HCT116 (cell line): Measurements from ENCODE around the gene CTNNA1. TPM values are rescaled to one million over a fixed set of nuclear protein-coding genes. Genes with fewer than 3 reads are reported as not detected.

ENCODE experiments used
- ATAC-seq: fragments of 200-7000 bp; cut with Tn5 transposase; 2 replicates; pipeline ENCODE4 v1.9.1; 2020; ENCODE audit warnings: mild to moderate bottlenecking, moderate library complexity
- BruUV-seq: library from RNA; stranded (reverse); fragments of 400-500 nt; replicated peaks from 2 replicates; lab custom pipeline; 2021; lab: Mats Ljungman, UMichigan
- CTCF ChIA-PET: fragments of 300-600 bp; sonication (Branson Sonifier 250); formaldehyde crosslinking; loops from one replicate; lab custom pipeline; 2021; ENCODE audit warnings: antibody characterized with exemption; lab: Charles Lee
- POLR2A ChIA-PET: fragments of 300-600, 350-600 bp; sonication (Branson Sonifier 250); formaldehyde crosslinking; loops from one replicate; lab custom pipeline; 2021; ENCODE audit warnings: antibody characterized with exemption; lab: Charles Lee
- RAD21 ChIA-PET, 2 experiments: fragments of 300-600 bp; sonication (Branson Sonifier 250); formaldehyde crosslinking; loops; one replicate each; lab custom pipeline; 2023; ENCODE audit warnings: low total read pairs in 2 of 2; ENCODE audit not compliant: uncharacterized antibody in 2 of 2, unreplicated experiment in 2 of 2, low non-redundant PET in 1 of 2; lab: Charles Lee
- DNase-seq: peaks from one replicate; pipeline ENCODE4 v3.0.0-alpha.2; 2010; ENCODE audit warnings: low read depth, low spot score
- H2AFZ ChIP-seq: fragments of 200-600 bp; shearing (Covaris generic), sonication (generic); 2 replicates; pipeline ENCODE4 v1.6.1; 2017; ENCODE audit warnings: low read depth, mixed run types, mixed read lengths, antibody characterized with exemption, low read length; ENCODE audit not compliant: poor library complexity, severe bottlenecking
- H3K27ac ChIP-seq: 2 replicates; pipeline ENCODE4 v1.5.1; 2012; ENCODE audit warnings: low read depth, low read length
- H3K27me3 ChIP-seq: fragments of 200-600 bp; sonication (generic); 2 replicates; pipeline ENCODE4 v1.6.1; 2016; ENCODE audit warnings: mixed run types, low read length, mixed read lengths; ENCODE audit not compliant: insufficient read depth
- H3K36me3 ChIP-seq, 2 experiments: fragments of 200-500 bp in 1 of 2; fragments of 200-600 bp in 1 of 2; sonication (Bioruptor generic) in 1 of 2; sonication (generic) in 1 of 2; 2 replicates each; pipeline versions ENCODE4 v1.5.1 to v1.6.1; 2014 to 2016; ENCODE audit warnings: low read length in 2 of 2, inconsistent platforms in 1 of 2, mixed read lengths in 1 of 2, mixed run types in 1 of 2; ENCODE audit not compliant: insufficient read depth in 2 of 2, control insufficient read depth in 1 of 2
- H3K4me1 ChIP-seq, 2 experiments: fragments of 200-600 bp in 1 of 2; sonication (generic) in 1 of 2; 2 replicates each; pipeline versions ENCODE4 v1.5.1 to v1.6.1; 2012 to 2017; ENCODE audit warnings: low read length in 2 of 2, inconsistent platforms in 1 of 2, mild to moderate bottlenecking in 1 of 2, mixed read lengths in 1 of 2, mixed run types in 1 of 2, moderate library complexity in 1 of 2; ENCODE audit not compliant: insufficient read depth in 2 of 2, control insufficient read depth in 1 of 2
- H3K4me2 ChIP-seq: fragments of 200-600 bp; sonication (generic); 2 replicates; pipeline ENCODE4 v1.6.1; 2017; ENCODE audit warnings: mixed run types, low read length, mixed read lengths
- H3K4me3 ChIP-seq, 2 experiments: fragments of 200-600 bp in 1 of 2; sonication (generic) in 1 of 2; replicated peaks in 1 of 2; 2 replicates each; pipeline ENCODE4 v1.5.1; 2011 to 2016; ENCODE audit warnings: low read length in 2 of 2, control low read depth in 1 of 2, low read depth in 1 of 2, mild to moderate bottlenecking in 1 of 2, mixed read lengths in 1 of 2, mixed run types in 1 of 2
- H3K79me2 ChIP-seq: fragments of 200-600 bp; sonication (generic); 2 replicates; pipeline ENCODE4 v1.6.1; 2017; ENCODE audit warnings: mild to moderate bottlenecking, mixed run types, low read length, moderate library complexity, mixed read lengths; ENCODE audit not compliant: insufficient read depth
- H3K9ac ChIP-seq: fragments of 200-600 bp; sonication (generic); 2 replicates; pipeline ENCODE4 v1.6.1; 2016; ENCODE audit warnings: low read length, mixed read lengths
- H3K9me2 ChIP-seq: fragments of 200-600 bp; sonication (generic), shearing (Covaris generic); 2 replicates; pipeline ENCODE4 v1.6.1; 2017; ENCODE audit warnings: mixed run types, mild to moderate bottlenecking, moderate library complexity; ENCODE audit not compliant: insufficient read depth
- H3K9me3 ChIP-seq, 2 experiments: fragments of 200-500 bp in 1 of 2; fragments of 200-600 bp in 1 of 2; sonication (Bioruptor generic) in 1 of 2; sonication (generic) in 1 of 2; 2 replicates each; pipeline ENCODE4 v1.6.1; 2014 to 2017; ENCODE audit warnings: low read length in 2 of 2, mixed read lengths in 2 of 2, inconsistent platforms in 1 of 2, low read depth in 1 of 2, mild to moderate bottlenecking in 1 of 2, mixed run types in 1 of 2, moderate library complexity in 1 of 2; ENCODE audit not compliant: control insufficient read depth in 1 of 2, insufficient read depth in 1 of 2
- H4K20me1 ChIP-seq: fragments of 200-600 bp; sonication (generic), shearing (Covaris generic); 2 replicates; pipeline ENCODE4 v1.6.1; 2017; ENCODE audit warnings: mixed run types, mild to moderate bottlenecking, moderate library complexity; ENCODE audit not compliant: insufficient read depth
- ATF3 ChIP-seq: IDR thresholded peaks from 2 replicates; pipeline ENCODE4 v1.6.1; 2012
- EGR1 ChIP-seq: IDR thresholded peaks from 2 replicates; pipeline ENCODE4 v1.6.1; 2012; ENCODE audit warnings: low read depth
- ELF1 ChIP-seq: IDR thresholded peaks from 2 replicates; pipeline ENCODE4 v1.6.1; 2012; ENCODE audit warnings: low read depth, borderline replicate concordance
- EZH2 ChIP-seq: fragments of 200-600 bp; sonication (generic); IDR thresholded peaks from 2 replicates; pipeline ENCODE4 v1.6.1; 2017; ENCODE audit warnings: antibody characterized with exemption, mixed run types
- FOSL1 ChIP-seq: IDR thresholded peaks from 2 replicates; pipeline ENCODE4 v1.6.1; 2012; ENCODE audit warnings: low read depth
- POLR2AphosphoS5 ChIP-seq: IDR thresholded peaks from 2 replicates; pipeline ENCODE4 v1.6.1; 2011; ENCODE audit warnings: mild to moderate bottlenecking, low read depth, low read length, moderate library complexity
- REST ChIP-seq: IDR thresholded peaks from 2 replicates; pipeline ENCODE4 v1.6.1; 2012; ENCODE audit warnings: low read depth
- SIN3A ChIP-seq: IDR thresholded peaks from 2 replicates; pipeline ENCODE4 v1.6.1; 2012; ENCODE audit warnings: low read depth
- SRF ChIP-seq: IDR thresholded peaks from 2 replicates; pipeline ENCODE4 v1.6.1; 2012; ENCODE audit warnings: low read depth
- YY1 ChIP-seq: IDR thresholded peaks from 2 replicates; pipeline ENCODE4 v1.6.1; 2011; ENCODE audit warnings: low read length, low read depth, moderate library complexity, mild to moderate bottlenecking; ENCODE audit not compliant: insufficient replicate concordance; ENCODE audit errors: extremely low read depth
- ZBTB33 ChIP-seq: IDR thresholded peaks from 2 replicates; pipeline ENCODE4 v1.6.1; 2011; ENCODE audit warnings: mild to moderate bottlenecking, low read length, moderate library complexity; ENCODE audit not compliant: insufficient replicate concordance; ENCODE audit errors: extremely low read depth
- ZFX ChIP-seq: fragments of 450-650 bp; IDR thresholded peaks from 2 replicates; pipeline ENCODE4 v1.6.1; 2017
- ZNF274 ChIP-seq: fragments of 200-500 bp; sonication (Bioruptor generic); IDR thresholded peaks from 2 replicates; pipeline ENCODE4 v1.6.1; 2014; ENCODE audit warnings: mild to moderate bottlenecking, low read depth, low read length, inconsistent platforms
- intact Hi-C: fragments of 100-400 bp; cut with micrococcal nuclease; formaldehyde crosslinking; loops from 2 replicates; pipeline ENCODE4 v1.10.0; 2022
- total RNA-seq: library from RNA; stranded (reverse); gene quantifications from one replicate; pipeline ENCODE4 v1.2.1, GENCODE V29; 2021; ENCODE audit not compliant: unreplicated experiment

CTNNA1 gene
- total RNA-seq, 1 experiment from 2014 or later, result 313 TPM

GRCh38 chr5:138955013-138955660 is 201.9 kb downstream of the CTNNA1 start:
- ChIA-PET RAD21 (no interaction called here), POLR2A (no interaction called here)
- no peak for ATAC-seq
- Histone ChIP-seq H3K36me3 (no peaks in the 10 kb centered on the region), H3K9me3 (no peaks in the 10 kb centered on the region), H3K27ac (no peak overlapping the region), H2AFZ (no peak overlapping the region)
- no TSS peak for BruUV-seq
- intact Hi-C loops, result no loop called here
- TF ChIP-seq REST, result no peak
- TF ChIP-seq ZNF274, result no peak
- no peak for TF ChIP-seq ATF3
- TF ChIP-seq EGR1, result no peak
- TF ChIP-seq ELF1, result no peak
- no peak for TF ChIP-seq FOSL1
- TF ChIP-seq SIN3A, result no peak
- no peak for TF ChIP-seq ZBTB33
- no peak for TF ChIP-seq EZH2
- no peak for TF ChIP-seq YY1
- no peak for TF ChIP-seq ZFX
- TF ChIP-seq SRF, result no peak
- no peak for TF ChIP-seq POLR2AphosphoS5
- TF ChIP-seq, all 23 proteins: peak for 0
- H3K9me2 ChIP-seq, result no peaks in the 10 kb centered on the region
- no peak overlapping the region for H3K4me3 ChIP-seq
- no peaks in the 10 kb centered on the region for H3K4me1 ChIP-seq
- no peaks in the 10 kb centered on the region for H3K27me3 ChIP-seq
- no peak overlapping the region for H3K4me2 ChIP-seq
- H4K20me1 ChIP-seq, result no peaks in the 10 kb centered on the region
- CTCF ChIA-PET, result no interaction called here
- no peak for DNase-seq
- no peak overlapping the region for H3K9ac ChIP-seq
- H3K79me2 ChIP-seq, result no peaks in the 10 kb centered on the region
